CD4-positive, alpha-beta T cell treated with Interleukin-17A for 1 hour (primary cell): ENCODE data around the gene TRIM23.
"Not testable (repeated sequence)": the region's sequence is repeated elsewhere in the genome, so short reads cannot be mapped to it uniquely, and the experiment has no call there.

Experiments used
- DNase-seq: peaks from one replicate; pipeline ENCODE4 v3.0.0-alpha.2; 2020

TRIM23 gene

DNA sequence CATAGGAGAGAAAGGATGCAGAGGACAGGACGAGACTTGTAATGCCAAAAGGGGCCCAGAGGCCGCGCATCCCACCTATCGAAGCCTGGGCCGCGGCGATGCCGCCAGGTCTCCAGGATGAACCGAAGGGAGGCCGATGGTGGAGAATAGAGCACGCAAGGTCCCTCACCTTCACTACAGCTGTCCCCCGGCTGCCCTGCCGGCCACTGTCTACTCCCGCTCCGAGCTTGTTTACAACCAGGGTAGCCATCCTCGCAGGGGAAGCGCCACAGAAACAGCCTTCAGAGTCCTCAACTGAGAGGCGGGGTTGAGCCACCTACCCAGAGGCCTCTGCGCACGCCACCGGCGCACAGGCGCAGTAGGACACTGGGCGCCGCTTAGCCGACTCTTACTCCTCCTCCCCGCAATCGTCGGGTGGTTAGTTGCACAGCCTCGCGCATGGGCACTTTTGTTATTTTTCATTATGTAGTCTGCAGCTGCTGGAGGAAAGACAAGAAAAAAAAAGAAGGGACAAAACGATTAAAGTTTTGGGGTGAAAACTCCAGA is at the start of gene TRIM23:
Gene TRIM23 (minus strand): TSS at position 309 of the 546 bp plus-strand sequence. CDS start 59 bp downstream, at position 250.
- peak; percentile 94 for DNase-seq

DNA sequence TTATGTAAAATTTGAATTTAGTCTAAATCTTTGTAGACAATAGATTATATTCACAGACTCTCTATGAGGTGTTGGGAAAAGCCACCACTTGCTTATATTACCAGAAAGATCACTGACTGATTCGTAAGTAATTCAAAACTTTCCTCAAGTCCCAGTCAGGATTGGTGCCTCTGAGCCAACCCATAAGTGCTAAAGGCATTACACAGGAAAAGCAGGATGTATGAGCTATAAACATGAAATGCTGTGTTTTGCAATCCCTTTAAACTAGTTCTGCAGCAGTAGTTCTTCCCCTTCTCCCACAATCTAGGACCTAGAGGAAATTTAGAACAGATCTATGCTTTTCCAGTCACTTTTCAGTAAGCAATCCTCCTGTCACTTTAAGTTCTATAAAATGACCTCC is 48.7 kb upstream of the TRIM23 start:
- no peak for DNase-seq

DNA sequence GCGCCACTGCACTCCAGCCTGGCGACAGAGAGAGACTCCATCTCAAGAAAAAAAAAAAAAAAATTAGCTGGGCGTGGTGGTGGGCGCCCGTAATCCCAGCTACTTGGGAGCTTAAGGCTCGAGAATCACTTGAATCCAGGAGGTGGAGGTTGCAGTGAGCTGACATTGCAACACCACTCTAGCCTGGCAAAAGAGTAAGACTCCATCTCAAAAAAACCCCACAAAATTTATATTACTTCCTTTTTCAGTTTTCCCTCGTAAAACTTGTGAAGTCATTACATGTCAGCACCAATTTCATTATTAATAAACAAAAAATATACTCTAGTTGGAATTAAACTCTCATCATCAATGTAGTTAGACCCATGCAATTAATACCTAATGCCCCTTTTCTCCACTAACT is 44.6 kb upstream of the TRIM23 start:
- DNase-seq = no peak

DNA sequence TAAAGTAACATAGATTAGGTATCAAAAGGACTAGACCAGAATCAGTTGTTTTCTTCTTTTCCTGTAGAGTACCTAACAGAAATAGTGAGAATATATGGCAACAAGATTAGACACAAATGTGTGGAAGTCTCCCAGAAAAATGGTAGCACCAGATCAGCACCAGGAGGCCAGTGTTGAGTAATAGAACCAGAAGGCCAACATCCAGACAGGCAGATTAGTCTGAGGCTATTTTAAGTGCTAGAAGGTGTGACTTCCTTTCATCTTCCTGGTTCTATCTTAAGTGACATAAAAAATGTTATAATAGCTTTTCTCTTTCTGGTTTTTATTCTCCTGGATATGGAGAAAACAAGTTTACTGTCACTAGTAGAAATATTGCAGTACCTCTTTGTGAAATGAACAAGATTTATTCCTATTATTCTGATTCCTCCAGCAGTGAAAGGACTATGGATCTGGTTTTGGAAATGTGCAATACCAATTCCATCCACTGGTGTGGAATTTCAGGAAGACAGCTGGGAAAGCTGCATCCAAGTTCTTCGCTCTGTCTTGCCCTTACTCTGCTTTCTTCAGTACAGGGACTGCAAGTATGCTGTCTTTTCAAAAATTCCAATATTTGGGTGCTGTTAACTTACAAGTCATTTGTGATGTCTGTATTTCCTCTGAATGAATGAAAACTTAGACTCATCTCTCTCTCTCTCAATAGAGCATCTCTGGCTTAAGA is 39.8 kb upstream of the TRIM23 start:
- DNase-seq = no peak

DNA sequence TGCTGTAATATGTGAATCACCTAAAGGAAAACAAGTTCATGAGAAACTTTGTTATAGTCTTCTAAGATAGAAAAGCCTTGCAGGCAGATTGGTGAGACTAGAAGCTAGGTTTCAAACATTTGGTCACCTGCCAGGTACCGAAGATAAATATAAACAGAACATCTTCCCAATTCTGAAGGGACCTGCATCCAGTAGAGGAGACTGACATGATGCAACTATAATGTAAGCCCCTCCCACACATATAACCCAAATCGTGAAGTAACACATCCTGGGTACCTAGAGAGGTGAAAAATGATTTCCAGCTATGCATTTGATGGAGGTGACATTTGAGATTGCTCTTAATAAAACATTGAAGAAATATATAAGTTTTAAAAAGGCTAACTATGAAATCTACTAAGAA is 30.6 kb upstream of the TRIM23 start:
- DNase-seq = no peak

DNA sequence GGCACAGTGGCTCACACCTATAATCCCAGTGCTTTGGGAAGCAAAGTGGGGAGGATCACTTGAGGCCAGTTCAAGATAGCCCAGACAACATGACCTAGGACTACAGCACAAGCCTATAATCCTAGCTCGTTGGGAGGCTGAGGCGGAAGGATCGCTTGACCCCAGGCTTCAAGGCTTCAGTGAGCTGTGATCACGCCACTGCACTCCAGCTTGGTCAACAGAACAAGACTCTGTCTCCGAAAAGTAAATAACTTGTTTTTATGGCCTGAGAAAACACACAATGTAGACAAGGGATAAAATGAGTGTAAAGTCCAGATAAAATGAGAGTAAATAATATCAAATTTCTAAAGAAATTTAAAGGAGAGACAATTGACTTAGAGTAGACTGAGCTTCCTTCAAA is 27.0 kb upstream of the TRIM23 start:
- DNase-seq = no peak

DNA sequence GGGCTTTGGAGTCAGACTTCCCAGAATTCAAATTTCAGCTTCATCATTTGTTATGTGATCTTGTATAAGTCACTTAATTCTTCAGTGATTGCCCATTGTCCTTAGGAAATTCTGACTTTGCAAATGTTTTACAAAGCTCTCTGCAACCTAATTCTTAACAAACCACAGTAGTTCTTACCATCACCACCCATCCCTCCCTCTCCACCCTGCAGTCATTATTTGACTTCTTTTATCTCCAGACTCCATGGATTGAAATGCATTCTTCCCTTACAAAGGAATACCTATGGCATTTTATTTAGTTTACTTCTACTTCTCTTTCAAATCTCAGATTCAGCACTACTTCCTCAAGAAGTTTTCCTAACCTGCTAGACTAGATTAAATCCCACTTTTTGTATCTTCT is 23.8 kb upstream of the TRIM23 start:
- DNase-seq = no peak

DNA sequence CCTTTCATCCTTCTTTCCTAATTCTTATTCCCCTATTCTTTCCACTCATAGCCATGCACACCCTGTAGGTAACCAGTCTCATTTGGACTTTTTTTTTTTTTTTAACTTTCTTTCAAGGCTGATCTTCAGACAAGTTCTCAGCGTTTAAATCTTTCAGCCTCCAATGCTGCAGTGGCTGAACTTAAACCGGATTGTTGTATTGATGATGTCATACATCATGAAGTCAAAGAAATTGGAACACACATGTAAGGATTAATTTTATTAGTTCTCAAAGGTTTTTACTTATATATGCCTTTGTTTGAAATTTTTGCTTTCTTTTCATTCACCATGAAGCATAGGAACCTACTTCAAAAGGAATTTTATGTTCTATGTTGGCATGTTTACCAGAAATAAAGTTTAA is 22.8 kb upstream of the TRIM23 start:
- DNase-seq = no peak

DNA sequence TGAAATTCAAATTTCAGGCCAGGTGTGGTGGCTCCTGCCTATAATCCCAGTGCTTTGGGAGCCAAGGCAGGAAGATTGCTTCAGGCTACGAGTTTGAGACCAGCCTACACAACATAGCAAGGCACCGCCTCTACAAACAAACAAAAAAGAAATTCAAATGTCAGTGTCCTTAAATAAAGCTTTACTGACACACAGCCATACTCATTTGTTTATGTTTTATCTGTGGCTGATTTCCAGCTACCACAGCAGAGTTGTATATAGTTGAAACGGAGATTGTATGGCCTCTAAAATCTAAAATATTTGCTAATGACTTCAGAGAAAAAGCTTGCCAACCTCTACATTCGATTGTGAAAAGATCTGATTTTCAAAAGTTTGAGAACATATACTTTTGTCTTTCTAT is 16.1 kb upstream of the TRIM23 start:
- no peak for DNase-seq

DNA sequence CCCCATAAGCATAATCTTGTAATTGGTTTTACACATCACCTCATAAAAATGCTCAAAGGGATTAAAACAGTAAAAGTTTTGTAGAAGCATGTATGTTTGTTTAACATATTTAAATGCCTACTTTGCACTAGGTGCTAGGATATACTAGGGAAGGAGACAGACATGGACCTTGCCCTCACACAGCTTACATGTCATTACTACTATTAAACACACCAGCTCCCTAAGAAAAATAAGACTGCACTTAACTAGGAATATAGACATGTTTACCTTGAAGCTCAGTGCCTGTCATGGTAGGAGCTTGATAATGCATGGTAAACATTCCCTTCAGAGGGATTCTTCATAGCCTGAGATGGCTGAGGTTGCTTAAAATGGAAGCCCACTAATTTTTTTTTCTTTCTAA is 6.8 kb upstream of the TRIM23 start:
- DNase-seq = no peak

DNA sequence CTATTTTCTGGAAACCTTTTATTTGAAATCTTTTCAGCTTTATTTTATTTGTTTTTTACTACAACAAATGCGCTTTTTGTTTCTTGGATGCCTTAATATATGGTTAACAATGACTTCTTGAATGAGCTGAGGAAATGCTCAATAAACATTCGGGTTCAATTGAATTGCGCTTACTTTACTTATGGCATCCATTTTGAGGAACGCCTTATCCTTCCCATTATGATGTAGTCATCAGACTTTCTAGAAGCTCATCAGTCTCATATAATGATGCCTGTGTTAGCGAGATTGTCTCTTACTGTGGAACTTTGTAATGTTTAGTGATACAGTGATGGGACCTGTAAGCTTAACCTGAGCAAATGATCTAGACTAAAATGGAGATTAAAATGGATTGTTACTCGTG is 1.6 kb upstream of the TRIM23 start:
- DNase-seq = no peak

DNA sequence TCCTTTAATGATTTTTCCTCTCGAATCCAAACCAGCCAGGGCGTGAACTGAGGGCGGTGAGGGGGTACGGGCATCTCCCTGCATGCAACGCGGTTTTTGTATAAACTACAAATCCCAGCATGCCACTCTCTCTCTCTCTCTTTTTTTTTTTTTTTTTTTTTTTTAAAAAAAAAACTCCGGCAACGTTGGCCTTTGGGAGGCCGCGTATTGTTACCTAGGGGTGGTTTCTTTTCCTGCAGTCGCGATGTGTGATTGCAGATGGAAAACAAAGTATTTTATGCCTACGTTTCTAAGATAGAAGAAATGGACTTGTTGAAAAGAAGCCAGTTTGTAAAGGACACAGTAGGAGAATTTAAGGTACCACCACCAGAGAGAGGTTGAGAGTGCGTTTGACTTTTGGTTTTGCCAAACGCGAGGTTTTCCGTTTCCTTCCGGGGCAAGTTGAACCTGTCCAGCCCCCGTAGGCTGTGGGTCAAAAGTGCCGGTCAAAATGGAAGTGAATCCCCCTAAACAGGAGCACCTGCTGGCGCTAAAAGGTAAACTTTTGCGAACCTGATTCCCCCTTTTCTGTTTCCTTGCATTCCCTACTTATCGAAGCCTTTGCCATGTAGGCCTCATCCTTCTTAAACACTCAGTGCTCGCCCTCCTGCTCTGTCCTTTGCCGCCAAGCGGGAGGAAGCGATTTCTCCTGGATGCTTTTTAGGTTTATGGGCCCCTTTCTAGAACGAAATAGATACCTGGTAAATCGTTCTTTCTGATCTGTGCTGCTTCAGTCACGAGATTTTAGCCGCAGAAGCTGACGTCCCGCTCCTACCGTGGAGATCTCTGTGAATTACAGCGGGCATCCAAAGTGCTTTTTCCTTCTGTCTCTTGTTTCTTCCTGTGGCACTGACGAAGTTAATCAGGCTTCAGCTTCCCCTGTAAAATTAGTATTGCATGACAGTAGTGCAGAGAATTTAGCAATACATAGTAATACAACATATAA is 730 bp upstream of the TRIM23 start, which contains the start of the genes SHLD3 and TRAPPC13:
Gene SHLD3 (plus strand): TSS at position 457 of the 985 bp plus-strand sequence. CDS start 4,561 bp downstream, outside the sequence.
Gene TRAPPC13 (plus strand): TSS at position 457 of the 985 bp plus-strand sequence. CDS start 34 bp downstream, at position 491.
- peak; percentile 93 for DNase-seq

DNA sequence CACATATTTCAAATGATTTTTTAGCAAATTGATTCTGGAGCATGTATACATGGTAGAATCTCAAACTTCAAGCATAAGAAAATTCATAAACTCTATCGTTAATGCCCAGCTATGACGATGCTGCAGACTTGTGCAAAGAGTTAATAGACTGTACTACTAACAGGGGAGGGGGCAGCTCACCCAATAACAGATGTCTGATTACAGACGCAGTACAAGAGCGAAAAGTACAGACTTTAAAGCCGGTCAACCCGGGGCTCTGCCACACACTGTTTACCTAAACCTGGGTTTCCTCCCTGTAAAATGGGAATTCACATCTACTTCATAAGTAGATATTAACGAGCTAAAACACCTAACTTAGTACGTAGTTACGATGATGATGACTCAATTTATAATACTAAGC is 651 bp downstream of the TRIM23 start:
- no peak for DNase-seq

DNA sequence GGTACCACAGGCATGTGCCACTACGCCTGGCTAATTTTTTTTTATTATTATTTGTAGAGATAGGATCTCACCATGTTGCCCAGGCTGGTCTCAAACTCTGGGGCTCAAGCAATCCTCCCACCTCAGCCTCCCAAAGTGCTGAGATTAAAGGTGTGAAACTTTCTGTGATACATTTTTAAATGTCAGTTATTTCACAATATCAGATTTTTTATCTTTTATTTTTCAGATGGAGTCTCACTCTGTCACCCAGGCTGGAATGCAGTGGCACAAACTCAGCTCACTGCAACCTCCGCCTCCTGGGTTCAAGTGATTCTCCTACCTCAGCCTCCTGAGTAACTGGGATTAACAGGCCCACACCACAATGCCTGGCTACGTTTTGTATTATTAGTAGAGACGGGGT is 2.2 kb downstream of the TRIM23 start:
- DNase-seq = not testable (repeated sequence)

DNA sequence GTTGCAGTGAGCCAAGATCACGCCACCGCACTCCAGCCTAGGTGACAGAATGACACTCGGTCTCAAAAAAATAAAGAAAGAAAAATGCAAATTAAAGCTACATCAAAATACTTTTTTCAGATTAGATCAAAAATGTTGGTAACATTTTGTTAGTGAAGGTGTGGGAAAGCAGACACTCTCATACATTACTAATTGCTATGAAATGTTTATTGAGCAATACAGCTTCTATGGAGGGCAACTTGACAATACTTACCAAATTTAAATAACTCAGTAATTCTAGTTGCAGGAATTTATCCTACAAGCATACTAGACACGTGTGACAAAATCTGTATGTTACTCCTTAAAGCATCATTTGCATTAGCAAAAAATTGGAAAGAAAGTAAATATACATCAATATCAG is 4.1 kb downstream of the TRIM23 start:
- DNase-seq = no peak

DNA sequence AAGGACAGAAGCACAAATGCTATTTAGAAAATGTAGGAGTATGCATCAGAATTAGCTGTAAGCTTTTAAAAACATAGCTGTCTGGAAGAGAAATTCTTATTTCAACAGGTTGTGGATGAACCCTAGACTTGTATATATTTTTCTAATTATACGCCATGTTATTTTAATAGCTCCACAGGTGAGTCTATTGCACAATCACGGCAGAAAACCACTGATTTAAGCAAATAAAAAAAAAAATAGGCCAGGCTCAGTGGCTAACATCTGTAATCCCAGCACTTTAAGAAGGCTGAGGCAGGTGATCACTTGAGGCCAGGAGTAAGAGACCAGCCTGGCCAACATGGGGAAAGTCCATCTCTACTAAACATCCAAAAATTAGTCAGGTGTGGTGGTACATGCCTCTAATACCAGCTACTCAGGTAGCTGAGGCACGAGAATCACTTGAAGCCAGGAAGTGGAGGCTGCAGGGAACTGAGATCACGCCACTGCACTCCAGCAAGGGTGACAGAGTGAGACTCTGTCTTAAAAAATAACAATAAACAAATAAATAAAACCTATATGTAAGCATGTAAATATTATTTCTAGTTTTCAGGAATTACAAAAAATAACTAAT is 11.7 kb downstream of the TRIM23 start:
- DNase-seq = no peak

DNA sequence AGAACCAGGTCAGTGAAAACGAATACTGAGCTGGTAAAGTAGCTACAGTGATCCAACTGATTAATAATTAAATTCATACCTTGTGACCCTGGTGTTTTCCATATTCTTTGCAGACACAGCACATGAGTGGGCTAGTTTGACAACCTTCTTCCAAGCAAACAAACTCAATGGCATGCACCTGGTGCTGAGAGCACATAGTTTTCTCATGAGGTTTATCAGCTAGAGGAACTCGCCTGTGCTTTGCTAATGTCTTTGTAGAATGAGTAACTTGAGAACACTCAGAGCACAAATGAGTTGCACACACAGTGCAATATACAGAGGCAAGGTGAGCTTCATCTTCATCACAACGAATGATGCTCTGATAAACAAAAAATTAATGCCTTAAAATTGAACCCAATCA is 12.6 kb downstream of the TRIM23 start:
- no peak for DNase-seq

DNA sequence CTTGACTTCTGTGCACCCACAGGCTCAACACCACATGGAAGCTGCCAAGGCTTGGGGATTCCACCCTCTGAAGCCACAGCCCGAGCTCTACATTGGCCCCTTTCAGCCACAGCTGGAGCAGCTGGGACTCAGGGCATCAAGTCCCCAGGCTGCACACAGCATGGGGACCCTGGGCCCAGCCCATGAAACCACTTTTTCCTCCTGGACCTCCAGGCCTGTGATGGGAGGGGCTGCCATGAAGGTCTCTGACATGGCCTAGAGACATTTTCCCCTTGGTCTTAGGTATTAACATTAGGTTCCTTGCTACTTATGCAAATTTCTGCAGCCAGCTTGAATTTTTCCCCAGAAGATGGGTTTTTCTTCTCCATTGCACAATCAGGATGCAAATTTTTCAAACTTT is 22.4 kb downstream of the TRIM23 start:
- DNase-seq = not testable (repeated sequence)

DNA sequence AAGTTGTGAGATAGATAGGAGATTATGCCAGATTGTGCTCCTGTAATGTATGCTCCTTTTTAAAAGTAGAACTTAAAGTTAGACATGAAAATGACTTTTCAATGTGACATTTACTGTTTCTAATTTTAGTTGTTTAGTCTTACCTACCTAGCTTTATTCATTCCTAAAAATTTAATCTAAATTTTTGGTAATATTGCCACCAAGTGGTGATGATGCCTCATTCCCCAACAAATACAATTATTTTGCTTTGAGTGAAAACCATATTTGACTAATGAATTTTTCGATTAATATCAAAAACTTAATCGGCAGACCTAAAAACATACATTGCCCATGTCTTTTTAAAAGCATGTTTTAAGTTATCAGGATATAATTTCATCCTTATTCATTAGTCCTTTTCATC is 35.4 kb downstream of the TRIM23 start:
- DNase-seq = no peak

DNA sequence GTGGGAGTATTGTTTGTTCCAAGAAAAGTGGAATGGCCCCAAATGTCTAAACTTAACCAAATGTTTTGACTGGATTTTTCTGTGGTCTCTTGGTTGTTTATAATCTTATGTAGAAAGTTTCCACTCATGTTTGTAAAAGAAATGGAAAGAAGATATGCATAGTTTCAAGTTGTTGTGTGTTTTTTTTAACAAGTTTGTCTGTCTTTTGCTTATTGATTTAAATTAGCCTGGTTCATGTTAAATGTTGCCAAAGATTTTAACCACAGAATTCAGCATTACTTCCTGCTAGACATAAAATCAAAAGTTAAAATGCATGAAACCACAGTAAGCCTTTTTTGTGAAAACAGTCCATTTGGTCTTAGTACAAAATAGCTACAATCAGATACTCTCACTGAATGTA is 47.0 kb downstream of the TRIM23 start:
- no peak for DNase-seq

DNA sequence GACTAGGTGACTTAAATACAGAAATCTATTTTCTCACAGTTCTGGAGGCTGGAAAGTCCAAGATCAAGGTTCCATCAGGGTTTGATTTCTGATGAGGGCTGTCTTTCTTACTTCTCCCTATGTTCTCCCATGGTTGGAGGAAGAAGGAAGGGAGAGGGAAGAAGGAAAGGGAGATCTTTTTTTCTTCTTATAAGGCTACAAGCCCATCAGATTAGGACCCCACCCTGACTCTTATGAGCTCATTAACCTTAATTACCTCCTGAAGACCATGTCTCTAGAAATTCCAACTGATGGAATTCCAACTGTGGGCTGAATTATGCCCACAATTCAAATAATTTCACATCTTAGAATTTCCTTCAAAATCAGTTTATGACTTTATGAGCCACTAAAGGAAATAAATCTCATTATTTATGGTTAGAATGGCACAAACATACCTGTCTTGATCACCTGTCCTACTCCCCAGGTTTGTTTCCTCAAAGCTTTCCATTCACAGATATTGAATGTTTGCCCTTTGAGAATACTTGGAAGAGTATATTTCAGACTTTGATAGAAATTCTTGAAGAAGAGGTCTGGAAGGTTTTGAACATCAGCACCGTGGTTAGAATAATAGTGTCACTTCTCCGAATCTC is 53.4 kb downstream of the TRIM23 start:
- DNase-seq = no peak

DNA sequence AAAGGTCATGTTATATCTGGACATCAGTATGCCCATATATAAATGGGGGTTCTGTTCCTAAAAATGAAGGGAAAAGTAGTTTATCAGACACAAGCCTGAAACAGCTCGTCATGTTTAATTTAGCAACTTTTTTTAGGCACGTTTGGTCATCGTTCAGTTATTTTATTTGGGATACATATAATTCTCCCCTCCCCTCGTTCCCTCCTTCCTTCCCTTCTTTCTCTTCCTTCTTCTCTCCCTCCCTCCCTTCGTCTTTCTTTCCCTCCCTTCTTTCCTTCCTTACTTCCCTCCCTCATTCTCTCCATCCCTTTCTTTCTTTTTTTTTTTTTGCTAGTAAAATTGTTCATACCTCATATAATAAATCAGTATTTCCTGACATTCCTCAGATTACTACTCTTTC is 57.6 kb downstream of the TRIM23 start:
- DNase-seq = no peak

DNA sequence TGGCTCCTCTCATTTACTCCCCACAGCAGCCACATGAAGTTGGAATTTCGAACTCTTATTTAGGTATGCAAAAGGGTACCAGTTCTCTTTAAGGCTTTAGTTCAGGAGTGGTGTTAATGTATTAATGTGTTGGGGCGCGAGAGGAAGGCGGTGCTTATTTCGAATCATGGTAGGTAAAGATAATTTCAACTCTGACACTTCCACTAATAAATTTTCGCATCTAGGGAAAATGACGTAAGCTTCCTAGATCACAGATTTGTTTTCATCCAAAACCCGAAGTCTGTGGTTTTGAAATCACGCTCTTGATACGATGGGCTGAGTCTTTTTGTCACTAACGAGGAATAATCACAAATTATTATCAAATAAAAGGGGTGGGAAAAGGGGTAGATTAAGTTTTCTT is 60.4 kb downstream of the TRIM23 start:
- peak; percentile 34 for DNase-seq
